SK-N-SH (cell line): ENCODE data around the gene PIGZ. TPM values are rescaled to one million over a fixed set of nuclear protein-coding genes. Genes with fewer than 3 reads are reported as not detected.

ENCODE experiments used
- CTCF ChIA-PET: fragments of 300-600, 350-600 bp; formaldehyde crosslinking; extraction: SDS; loops from one replicate; lab custom pipeline; 2021; lab: Yijun Ruan, JAX
- POLR2A ChIA-PET: fragments of 350-600 bp; sonication (Branson Sonifier 250); formaldehyde crosslinking; extraction: SDS; loops from one replicate; lab custom pipeline; 2020; ENCODE audit warnings: antibody characterized with exemption, inconsistent platforms; lab: Yijun Ruan, JAX
- DNase-seq: peaks from one replicate; pipeline ENCODE4 v3.0.0; 2012
- H2AFZ ChIP-seq: fragments of 200-600 bp; sonication (generic); 2 replicates; pipeline ENCODE4 v1.8.1; 2016; ENCODE audit warnings: antibody characterized with exemption, mild to moderate bottlenecking, low read depth
- H3F3A ChIP-seq: fragments of 200-600 bp; sonication (generic); replicated peaks from 2 replicates; pipeline ENCODE3; 2016; ENCODE audit warnings: antibody characterized with exemption, mild to moderate bottlenecking; ENCODE audit not compliant: insufficient read depth
- H3K27ac ChIP-seq, 2 experiments: fragments of 200-500 bp in 1 of 2; fragments of 200-600 bp in 1 of 2; sonication (Bioruptor generic) in 1 of 2; sonication (generic), shearing (Covaris generic) in 1 of 2; 2 replicates each; pipeline versions ENCODE4 v1.5.1 to v1.6.1; 2014 to 2016; ENCODE audit warnings: low read depth in 2 of 2, inconsistent platforms in 1 of 2, low read length in 1 of 2, mild to moderate bottlenecking in 1 of 2, mixed read lengths in 1 of 2
- H3K27me3 ChIP-seq: fragments of 200-600 bp; sonication (generic), shearing (Covaris generic); 2 replicates; pipeline ENCODE4 v1.6.1; 2016; ENCODE audit warnings: mixed run types; ENCODE audit not compliant: insufficient read depth
- H3K36me3 ChIP-seq, 2 experiments: fragments of 200-500 bp in 1 of 2; fragments of 200-600 bp in 1 of 2; sonication (Bioruptor generic) in 1 of 2; sonication (generic) in 1 of 2; replicated peaks in 1 of 2; 2 replicates each; pipeline versions ENCODE3 to v1.5.1; 2014 to 2016; ENCODE audit warnings: low read length in 1 of 2, mild to moderate bottlenecking in 1 of 2; ENCODE audit not compliant: insufficient read depth in 2 of 2, control insufficient read depth in 1 of 2
- H3K4me1 ChIP-seq, 2 experiments: fragments of 200-500 bp in 1 of 2; fragments of 200-600 bp in 1 of 2; sonication (Bioruptor generic) in 1 of 2; sonication (generic), shearing (Covaris generic) in 1 of 2; 2 replicates each; pipeline versions ENCODE4 v1.5.1 to v1.6.1; 2014 to 2016; ENCODE audit warnings: low read depth in 1 of 2, low read length in 1 of 2, mixed run types in 1 of 2; ENCODE audit not compliant: insufficient read depth in 2 of 2, control insufficient read depth in 1 of 2
- H3K4me2 ChIP-seq: fragments of 200-600 bp; sonication (generic), shearing (Covaris generic); 2 replicates; pipeline ENCODE4 v1.6.1; 2017; ENCODE audit warnings: mixed run types
- H3K4me3 ChIP-seq, 2 experiments: fragments of 200-500 bp in 1 of 2; fragments of 200-600 bp in 1 of 2; sonication (Bioruptor generic) in 1 of 2; sonication (generic), shearing (Covaris generic) in 1 of 2; 2 replicates each; pipeline versions ENCODE4 v1.5.1 to v1.8.1; 2014 to 2016; ENCODE audit warnings: low read depth in 2 of 2, inconsistent platforms in 1 of 2, low read length in 1 of 2, mild to moderate bottlenecking in 1 of 2, mixed read lengths in 1 of 2, moderate library complexity in 1 of 2
- H3K79me2 ChIP-seq: fragments of 200-600 bp; sonication (generic); 2 replicates; pipeline ENCODE4 v1.8.1; 2017; ENCODE audit warnings: mild to moderate bottlenecking; ENCODE audit not compliant: insufficient read depth
- H3K9ac ChIP-seq: fragments of 200-600 bp; sonication (generic); 2 replicates; pipeline ENCODE4 v1.6.1; 2017; ENCODE audit warnings: mixed run types
- H3K9me2 ChIP-seq: fragments of 200-600 bp; sonication (generic); 2 replicates; pipeline ENCODE4 v1.6.1; 2017; ENCODE audit warnings: mixed run types
- H3K9me3 ChIP-seq: fragments of 200-600 bp; sonication (generic); 2 replicates; pipeline ENCODE4 v1.6.1; 2017; ENCODE audit warnings: mixed run types, mild to moderate bottlenecking, moderate library complexity
- H4K20me1 ChIP-seq: fragments of 200-600 bp; sonication (generic); 2 replicates; pipeline ENCODE4 v1.6.1; 2017; ENCODE audit warnings: mild to moderate bottlenecking, mixed run types; ENCODE audit not compliant: insufficient read depth
- EP300 ChIP-seq, 2 experiments: IDR thresholded peaks; 2 replicates each; pipeline versions ENCODE4 v1.4.0 to v1.6.1; 2012; ENCODE audit warnings: borderline replicate concordance in 1 of 2, low read depth in 1 of 2, low read length in 1 of 2
- FOSL2 ChIP-seq: IDR thresholded peaks from 2 replicates; pipeline ENCODE4 v1.4.0; 2012; ENCODE audit warnings: low read depth, mild to moderate bottlenecking, moderate library complexity, borderline replicate concordance
- FOXJ3 ChIP-seq: sonication (generic); formaldehyde crosslinking; IDR thresholded peaks from 2 replicates; pipeline ENCODE4 v1.5.1; 2020; ENCODE audit warnings: mild to moderate bottlenecking, missing genetic modification reagents
- MEF2A ChIP-seq: IDR thresholded peaks from 2 replicates; pipeline ENCODE4 v1.4.0; 2012; ENCODE audit warnings: low read depth, borderline replicate concordance
- MXI1 ChIP-seq: IDR thresholded peaks from 2 replicates; pipeline ENCODE4 v1.6.1; 2012; ENCODE audit warnings: mild to moderate bottlenecking, low read depth, low read length, improper control_type of control experiment
- RAD21 ChIP-seq: IDR thresholded peaks from 2 replicates; pipeline ENCODE4 v1.6.1; 2012; ENCODE audit warnings: mild to moderate bottlenecking, low read length
- SMC3 ChIP-seq: IDR thresholded peaks from 2 replicates; pipeline ENCODE4 v1.6.1; 2012; ENCODE audit warnings: low read depth, low read length, improper control_type of control experiment
- TCF12 ChIP-seq: IDR thresholded peaks from 2 replicates; pipeline ENCODE4 v1.4.0; 2012
- YY1 ChIP-seq: IDR thresholded peaks from 2 replicates; pipeline ENCODE4 v1.4.0; 2012; ENCODE audit warnings: low read depth, mild to moderate bottlenecking
- WGBS: methylation state at CpG from one replicate; pipeline ENCODE4 v1.1.6; 2017; ENCODE audit warnings: low lambda C conversion rate; 5-methylcytosine and 5-hydroxymethylcytosine counted together
- polyA plus RNA-seq, 3 experiments: library from polyadenylated mRNA; depleted of rRNA; stranded (reverse); fragments of >200 nt; gene quantifications; 2 replicates each; pipeline ENCODE4 v1.2.3, GENCODE V29; 2012
- TF ChIP-seq, protein P1 (sequence below): fragments of 150-350 bp; IDR thresholded peaks from 2 replicates; pipeline ENCODE4 v1.6.1; 2016; ENCODE audit warnings: mild to moderate bottlenecking, low read depth, low read length
- TF ChIP-seq, protein P2 (sequence below): fragments of 200-600 bp; sonication (generic); IDR thresholded peaks from 2 replicates; pipeline ENCODE4 v1.6.1; 2017; ENCODE audit warnings: antibody characterized with exemption, mild to moderate bottlenecking, moderate library complexity
- TF ChIP-seq, protein P3 (sequence below): IDR thresholded peaks from 2 replicates; pipeline ENCODE4 v1.4.0; 2012; ENCODE audit warnings: low read depth, borderline replicate concordance

PIGZ gene
- polyA plus RNA-seq, 1 of the 3 experiments (the other 2 are of a cell fraction), result 5.0 TPM

DNA sequence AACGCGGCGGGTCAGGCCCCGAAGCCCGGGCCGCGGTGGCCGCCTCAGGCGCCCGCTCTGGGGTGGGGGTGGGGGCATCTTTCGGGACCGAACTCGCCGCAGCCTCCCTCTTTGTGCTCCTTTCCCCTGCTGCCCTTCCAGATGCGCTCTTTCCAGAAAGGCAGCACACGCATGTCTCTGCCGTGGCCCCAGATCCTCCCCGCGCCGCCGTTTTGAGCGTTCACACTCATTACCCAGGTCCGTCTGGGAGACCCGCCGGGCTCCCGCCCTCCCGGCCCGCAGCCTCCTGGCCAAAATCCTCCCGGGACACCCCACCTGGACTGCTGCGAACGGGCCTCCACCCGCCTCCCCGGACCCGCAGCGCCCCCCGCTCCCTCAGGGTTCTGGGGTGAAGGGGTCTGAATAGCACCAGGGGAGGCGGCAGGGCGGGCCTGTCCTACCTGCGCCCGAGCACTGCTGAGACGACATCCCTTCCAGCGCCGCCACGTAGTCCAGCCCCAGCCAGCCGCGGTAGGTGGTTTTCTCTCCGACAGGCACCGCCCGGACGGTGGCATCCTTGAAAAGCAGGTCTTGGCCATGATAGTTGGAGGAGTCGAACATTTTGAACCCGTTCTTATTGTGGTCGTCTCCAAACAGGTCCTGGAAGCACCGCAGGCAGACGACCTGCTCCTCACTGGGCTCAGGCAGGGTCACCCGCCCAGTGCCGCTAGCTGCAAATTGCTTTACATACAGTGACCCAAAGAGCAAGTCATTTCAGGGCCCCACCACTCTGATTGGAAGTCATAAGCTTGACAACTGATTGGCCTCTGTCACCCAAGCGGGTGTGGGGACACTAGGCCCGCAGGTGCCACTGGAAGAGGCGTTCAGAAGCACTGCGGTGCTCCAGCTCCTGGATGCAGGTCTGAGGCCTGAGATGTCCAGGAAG is 35.1 kb upstream of the PIGZ start:
- Histone ChIP-seq H3K9me3 (no peaks in the 10 kb centered on the region), H3K36me3 (no peaks in the 10 kb centered on the region), H3K79me2 (no peaks in the 10 kb centered on the region), H4K20me1 (no peaks in the 10 kb centered on the region), H3K4me1 (peaks cover 0 to 9% of the 10 kb centered on the region in 2 experiments; a peak in 1 of 4 replicates), H3K9me2 (no peaks in the 10 kb centered on the region), H3K27me3 (no peaks in the 10 kb centered on the region), H3K4me3 (peak overlapping the region; percentile 52 to 56), H3K9ac (peak overlapping the region; percentile 51; the same call in 1 of the 2 replicates), H3K4me2 (peak overlapping the region; percentile 70), H3K27ac (peak overlapping the region in 1 of 2 experiments; percentile 66; a peak in 2 of 4 replicates), H2AFZ (peak overlapping the region; percentile 66; the same call in 1 of the 2 replicates), H3F3A (no peaks in the 10 kb centered on the region)
- TF ChIP-seq, protein P1, sequence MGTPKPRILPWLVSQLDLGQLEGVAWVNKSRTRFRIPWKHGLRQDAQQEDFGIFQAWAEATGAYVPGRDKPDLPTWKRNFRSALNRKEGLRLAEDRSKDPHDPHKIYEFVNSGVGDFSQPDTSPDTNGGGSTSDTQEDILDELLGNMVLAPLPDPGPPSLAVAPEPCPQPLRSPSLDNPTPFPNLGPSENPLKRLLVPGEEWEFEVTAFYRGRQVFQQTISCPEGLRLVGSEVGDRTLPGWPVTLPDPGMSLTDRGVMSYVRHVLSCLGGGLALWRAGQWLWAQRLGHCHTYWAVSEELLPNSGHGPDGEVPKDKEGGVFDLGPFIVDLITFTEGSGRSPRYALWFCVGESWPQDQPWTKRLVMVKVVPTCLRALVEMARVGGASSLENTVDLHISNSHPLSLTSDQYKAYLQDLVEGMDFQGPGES, result no peak
- TF ChIP-seq FOSL2 (no peak), MXI1 (peak; percentile 19; the same call in 1 of the 2 replicates)
- POLR2A ChIA-PET, result no interaction called here
- WGBS, result 83% methylated on average over 12 of the region's 61 CpGs
- CTCF ChIA-PET, result interaction anchor here (0.5 to 11.7 kb wide), 33 partner anchors 8 to 393 kb away, joined by 3 to 94 read pairs (median 4); partner anchors contain the start of gene MELTF
- no peak for DNase-seq

DNA sequence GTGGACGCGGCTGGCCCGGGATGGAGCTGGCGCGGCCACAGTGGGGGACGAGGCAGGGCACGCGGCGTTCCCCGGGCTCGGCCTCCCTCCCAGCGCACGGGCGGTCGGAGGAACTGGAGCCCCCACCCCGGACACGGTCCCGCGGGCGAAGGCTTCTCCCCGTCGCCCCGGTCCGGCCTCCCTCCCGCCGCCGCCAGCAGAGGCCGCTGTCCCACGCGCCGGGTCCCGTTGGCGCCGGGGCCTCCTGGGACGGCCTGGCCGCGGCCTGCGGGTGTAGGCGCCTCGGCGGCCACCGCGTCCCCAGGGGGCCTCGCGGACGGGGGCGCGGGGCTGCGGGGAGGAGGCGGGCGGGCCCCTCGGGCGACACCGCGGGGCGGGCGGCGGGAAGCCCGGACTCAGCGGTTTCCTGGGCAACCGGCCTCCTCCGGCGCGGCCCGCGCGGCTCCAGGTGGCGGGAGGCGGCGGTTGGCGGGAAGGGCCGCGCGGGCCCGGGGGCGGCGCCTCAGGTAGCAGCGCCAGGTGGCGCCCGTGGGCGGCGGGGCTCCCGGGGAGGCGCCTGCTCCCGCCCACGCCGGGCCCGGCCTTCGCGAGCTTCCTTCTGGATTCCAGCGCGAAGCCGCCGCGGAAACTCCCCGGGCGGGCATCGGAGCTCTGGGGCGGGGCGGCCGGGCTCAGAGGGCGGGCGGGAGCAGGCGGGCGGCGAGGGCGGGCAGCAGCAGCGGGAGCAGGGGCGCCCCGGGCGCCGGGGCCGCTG is 34.2 kb upstream of the PIGZ start:
- Histone ChIP-seq H3K4me1 (peaks cover 0 to 9% of the 10 kb centered on the region in 2 experiments; a peak in 1 of 4 replicates), H3K27me3 (no peaks in the 10 kb centered on the region), H3K4me3 (peak overlapping the region in 1 of 2 experiments; percentile 52; a peak in 2 of 4 replicates), H4K20me1 (no peaks in the 10 kb centered on the region), H2AFZ (peak overlapping the region; percentile 66; the same call in 1 of the 2 replicates), H3K9me3 (no peaks in the 10 kb centered on the region), H3K9me2 (no peaks in the 10 kb centered on the region), H3K79me2 (no peaks in the 10 kb centered on the region), H3K9ac (peak overlapping the region; percentile 51; the same call in 1 of the 2 replicates), H3K27ac (peak overlapping the region in 1 of 2 experiments; percentile 66; a peak in 2 of 4 replicates), H3K36me3 (no peaks in the 10 kb centered on the region), H3F3A (no peaks in the 10 kb centered on the region), H3K4me2 (peak overlapping the region; percentile 70; the same call in 1 of the 2 replicates)
- WGBS, result 2% methylated on average over 11 of the region's 113 CpGs
- DNase-seq, result peak; percentile 98
- POLR2A ChIA-PET, result no interaction called here
- CTCF ChIA-PET, result interaction anchor here (0.5 to 11.7 kb wide), 38 partner anchors 9 to 393 kb away, joined by 3 to 94 read pairs (median 4); partner anchors contain the start of gene MELTF
- TF ChIP-seq TCF12, result no peak
- no peak for TF ChIP-seq YY1
- peak; percentile 69 for TF ChIP-seq SMC3
- no peak for TF ChIP-seq FOXJ3
- TF ChIP-seq, protein P2, sequence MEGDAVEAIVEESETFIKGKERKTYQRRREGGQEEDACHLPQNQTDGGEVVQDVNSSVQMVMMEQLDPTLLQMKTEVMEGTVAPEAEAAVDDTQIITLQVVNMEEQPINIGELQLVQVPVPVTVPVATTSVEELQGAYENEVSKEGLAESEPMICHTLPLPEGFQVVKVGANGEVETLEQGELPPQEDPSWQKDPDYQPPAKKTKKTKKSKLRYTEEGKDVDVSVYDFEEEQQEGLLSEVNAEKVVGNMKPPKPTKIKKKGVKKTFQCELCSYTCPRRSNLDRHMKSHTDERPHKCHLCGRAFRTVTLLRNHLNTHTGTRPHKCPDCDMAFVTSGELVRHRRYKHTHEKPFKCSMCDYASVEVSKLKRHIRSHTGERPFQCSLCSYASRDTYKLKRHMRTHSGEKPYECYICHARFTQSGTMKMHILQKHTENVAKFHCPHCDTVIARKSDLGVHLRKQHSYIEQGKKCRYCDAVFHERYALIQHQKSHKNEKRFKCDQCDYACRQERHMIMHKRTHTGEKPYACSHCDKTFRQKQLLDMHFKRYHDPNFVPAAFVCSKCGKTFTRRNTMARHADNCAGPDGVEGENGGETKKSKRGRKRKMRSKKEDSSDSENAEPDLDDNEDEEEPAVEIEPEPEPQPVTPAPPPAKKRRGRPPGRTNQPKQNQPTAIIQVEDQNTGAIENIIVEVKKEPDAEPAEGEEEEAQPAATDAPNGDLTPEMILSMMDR, result peak; percentile 54
- TF ChIP-seq, protein P3, sequence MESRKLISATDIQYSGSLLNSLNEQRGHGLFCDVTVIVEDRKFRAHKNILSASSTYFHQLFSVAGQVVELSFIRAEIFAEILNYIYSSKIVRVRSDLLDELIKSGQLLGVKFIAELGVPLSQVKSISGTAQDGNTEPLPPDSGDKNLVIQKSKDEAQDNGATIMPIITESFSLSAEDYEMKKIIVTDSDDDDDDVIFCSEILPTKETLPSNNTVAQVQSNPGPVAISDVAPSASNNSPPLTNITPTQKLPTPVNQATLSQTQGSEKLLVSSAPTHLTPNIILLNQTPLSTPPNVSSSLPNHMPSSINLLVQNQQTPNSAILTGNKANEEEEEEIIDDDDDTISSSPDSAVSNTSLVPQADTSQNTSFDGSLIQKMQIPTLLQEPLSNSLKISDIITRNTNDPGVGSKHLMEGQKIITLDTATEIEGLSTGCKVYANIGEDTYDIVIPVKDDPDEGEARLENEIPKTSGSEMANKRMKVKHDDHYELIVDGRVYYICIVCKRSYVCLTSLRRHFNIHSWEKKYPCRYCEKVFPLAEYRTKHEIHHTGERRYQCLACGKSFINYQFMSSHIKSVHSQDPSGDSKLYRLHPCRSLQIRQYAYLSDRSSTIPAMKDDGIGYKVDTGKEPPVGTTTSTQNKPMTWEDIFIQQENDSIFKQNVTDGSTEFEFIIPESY, result no peak
- TF ChIP-seq, protein P1, result no peak
- peak; percentile 59 for TF ChIP-seq RAD21
- no peak for TF ChIP-seq EP300 (IDR thresholded peaks at IDR 0.05; ENCODE audit: borderline replicate concordance in 1 of 2, low read depth in 1 of 2, low read length in 1 of 2)
- 0 out of 2 replicates have a peak, but pooled peaks have one; percentile 33 for TF ChIP-seq MXI1
- TF ChIP-seq MEF2A, result no peak
